Coronary artery (tissue), 2 donors: ENCODE results near the gene NES.

Experiments
- DNase-seq: peaks from one replicate; pipeline ENCODE4 v3.0.0-alpha.2; 2017; ENCODE audit warnings: low spot score
- H3K27ac ChIP-seq, 2 donors: fragments of 200-600 bp; sonication (generic); one replicate each; pipeline ENCODE4 v1.5.1; 2016 to 2019
- H3K4me3 ChIP-seq: fragments of 200-600 bp; sonication (generic); 2 replicates; pipeline ENCODE4 v1.5.1; 2016; ENCODE audit warnings: mild to moderate bottlenecking, moderate library complexity
- TF ChIP-seq, protein P1 (sequence below): fragments of 200-600 bp; sonication (generic); IDR thresholded peaks from one replicate; pipeline ENCODE4 v1.5.1; 2019; ENCODE audit warnings: antibody characterized with exemption

The NES gene

DNA sequence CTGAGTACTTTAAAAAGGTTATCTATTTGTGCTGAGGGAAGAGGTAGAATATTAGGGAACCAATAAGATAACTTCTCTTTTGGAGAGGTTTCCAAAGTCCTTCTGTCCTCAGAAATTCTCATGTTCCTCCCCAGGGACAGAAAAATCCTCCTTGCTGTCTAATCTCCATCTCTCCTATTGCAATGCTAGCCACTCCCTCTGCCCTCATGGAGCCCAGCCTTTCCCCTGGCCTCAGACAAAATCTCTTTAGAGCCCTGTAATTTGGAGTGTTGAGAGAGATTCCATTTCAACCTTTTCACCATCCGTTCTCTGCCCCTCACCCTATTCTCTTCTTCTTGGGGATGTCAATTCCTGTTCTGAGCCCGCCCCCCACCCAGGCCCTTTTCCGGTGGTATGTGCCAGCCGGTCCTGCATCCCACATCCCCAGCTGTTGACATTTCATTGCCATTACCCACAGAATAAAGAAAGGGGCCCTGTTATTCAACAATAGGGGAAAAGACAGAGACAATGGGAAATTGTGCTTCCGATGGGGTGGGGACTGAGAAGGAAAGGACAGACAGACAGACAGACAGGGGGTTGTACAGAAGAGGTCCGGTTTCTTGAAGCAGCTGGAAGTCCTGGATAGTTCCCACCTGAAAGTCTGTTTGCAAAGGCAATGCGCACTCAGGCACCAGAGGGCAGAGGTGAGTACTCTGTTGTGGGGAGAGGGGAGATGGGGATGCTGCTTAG lies 58.2 kb downstream of the NES start, which contains the start of gene HAPLN2:
TSS of gene HAPLN2 (plus strand) at position 563 of the 729 bp plus-strand sequence. CDS start 4,076 bp downstream, outside the sequence.
- Histone ChIP-seq H3K27ac (no peak within 1 kb of the TSS), H3K4me3 (no peak within 1 kb of the TSS)
- no peak for DNase-seq
- TF ChIP-seq, protein P1, sequence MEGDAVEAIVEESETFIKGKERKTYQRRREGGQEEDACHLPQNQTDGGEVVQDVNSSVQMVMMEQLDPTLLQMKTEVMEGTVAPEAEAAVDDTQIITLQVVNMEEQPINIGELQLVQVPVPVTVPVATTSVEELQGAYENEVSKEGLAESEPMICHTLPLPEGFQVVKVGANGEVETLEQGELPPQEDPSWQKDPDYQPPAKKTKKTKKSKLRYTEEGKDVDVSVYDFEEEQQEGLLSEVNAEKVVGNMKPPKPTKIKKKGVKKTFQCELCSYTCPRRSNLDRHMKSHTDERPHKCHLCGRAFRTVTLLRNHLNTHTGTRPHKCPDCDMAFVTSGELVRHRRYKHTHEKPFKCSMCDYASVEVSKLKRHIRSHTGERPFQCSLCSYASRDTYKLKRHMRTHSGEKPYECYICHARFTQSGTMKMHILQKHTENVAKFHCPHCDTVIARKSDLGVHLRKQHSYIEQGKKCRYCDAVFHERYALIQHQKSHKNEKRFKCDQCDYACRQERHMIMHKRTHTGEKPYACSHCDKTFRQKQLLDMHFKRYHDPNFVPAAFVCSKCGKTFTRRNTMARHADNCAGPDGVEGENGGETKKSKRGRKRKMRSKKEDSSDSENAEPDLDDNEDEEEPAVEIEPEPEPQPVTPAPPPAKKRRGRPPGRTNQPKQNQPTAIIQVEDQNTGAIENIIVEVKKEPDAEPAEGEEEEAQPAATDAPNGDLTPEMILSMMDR, result no peak
